ENCODE measurements around the gene CFAP46. TPM values are rescaled to one million over a fixed set of nuclear protein-coding genes. Genes with fewer than 3 reads are reported as not detected.

The CFAP46 gene
- total and polyA plus RNA-seq, 2 of the 8 experiments (the other 6 are each of a cell fraction or from before 2014, with no cell fraction given): 2.6 to 4.8 TPM

DNA sequence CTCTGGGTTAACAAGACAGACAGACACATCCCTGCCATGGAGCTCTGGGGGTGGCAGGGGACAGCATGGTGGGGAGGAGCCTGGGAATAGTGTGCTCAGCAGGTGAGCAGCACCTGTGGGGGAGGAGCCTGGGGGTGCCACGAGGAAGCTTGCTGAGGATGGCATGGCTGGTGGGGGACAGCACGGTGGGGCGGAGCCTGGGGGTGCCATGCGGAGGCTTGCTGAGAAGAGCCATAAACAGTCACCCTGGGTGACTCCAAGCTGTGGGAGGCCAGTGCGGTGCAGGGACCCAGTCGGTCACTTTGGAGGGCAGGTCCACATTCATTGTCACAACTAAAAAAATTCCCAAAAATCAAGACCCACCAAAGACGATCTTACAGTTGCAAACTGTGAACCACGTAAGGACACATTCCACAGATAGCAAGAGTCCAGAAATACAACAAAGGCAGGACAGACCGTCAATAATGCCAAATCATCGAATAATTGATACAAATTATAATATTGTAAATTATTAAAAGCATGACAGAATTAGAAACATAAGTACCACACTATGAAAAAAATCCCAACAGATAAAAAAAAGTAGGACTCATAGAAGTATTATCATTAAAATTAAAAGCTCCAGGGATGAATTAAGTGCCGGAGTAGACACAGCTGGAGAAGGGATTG is 180.8 kb downstream of the CFAP46 start (continued):
- TF ChIP-seq RNF2 (IDR thresholded peaks at IDR 0.05; ENCODE audit: borderline replicate concordance, low read depth, low read length, missing control alignments, poor library complexity, severe bottlenecking): no peak
- TF ChIP-seq EP300 (IDR thresholded peaks at IDR 0.05; ENCODE audit: borderline replicate concordance in 1 of 2, low read depth in 2 of 2, low read length in 2 of 2): no peak
- TF ChIP-seq NRF1 (IDR thresholded peaks at IDR 0.05; ENCODE audit: low read depth, low read length): no peak
